Measurements from ENCODE around the gene LAD1.

The LAD1 gene

GRCh38 chr1:201335174-201335870 lies 63.8 kb downstream of the LAD1 start:
- no peak for DNase-seq (ENCODE audit: low read depth in 1 of 2, low spot score in 1 of 2)
- Histone ChIP-seq H3K27me3 (ENCODE audit: insufficient read depth, poor library complexity, severe bottlenecking) (no peaks in the 10 kb centered on the region), H3K4me3 (replicated peaks; ENCODE audit: insufficient read depth, low read length) (no peak overlapping the region), H3K27ac (replicated peaks) (no peak overlapping the region)
- TF ChIP-seq GABPA (IDR thresholded peaks at IDR 0.05; ENCODE audit: low read depth): no peak
- no peak for TF ChIP-seq CTCF (IDR thresholded peaks at IDR 0.05; ENCODE audit: insufficient read depth, low read length)
- TF ChIP-seq POLR2AphosphoS5 (IDR thresholded peaks at IDR 0.05; ENCODE audit: low read depth): no peak
- TF ChIP-seq REST (IDR thresholded peaks at IDR 0.05; ENCODE audit: insufficient replicate concordance, low read depth): no peak
- TF ChIP-seq SPI1 (IDR thresholded peaks at IDR 0.05; ENCODE audit: borderline replicate concordance, low read depth): no peak

DNA sequence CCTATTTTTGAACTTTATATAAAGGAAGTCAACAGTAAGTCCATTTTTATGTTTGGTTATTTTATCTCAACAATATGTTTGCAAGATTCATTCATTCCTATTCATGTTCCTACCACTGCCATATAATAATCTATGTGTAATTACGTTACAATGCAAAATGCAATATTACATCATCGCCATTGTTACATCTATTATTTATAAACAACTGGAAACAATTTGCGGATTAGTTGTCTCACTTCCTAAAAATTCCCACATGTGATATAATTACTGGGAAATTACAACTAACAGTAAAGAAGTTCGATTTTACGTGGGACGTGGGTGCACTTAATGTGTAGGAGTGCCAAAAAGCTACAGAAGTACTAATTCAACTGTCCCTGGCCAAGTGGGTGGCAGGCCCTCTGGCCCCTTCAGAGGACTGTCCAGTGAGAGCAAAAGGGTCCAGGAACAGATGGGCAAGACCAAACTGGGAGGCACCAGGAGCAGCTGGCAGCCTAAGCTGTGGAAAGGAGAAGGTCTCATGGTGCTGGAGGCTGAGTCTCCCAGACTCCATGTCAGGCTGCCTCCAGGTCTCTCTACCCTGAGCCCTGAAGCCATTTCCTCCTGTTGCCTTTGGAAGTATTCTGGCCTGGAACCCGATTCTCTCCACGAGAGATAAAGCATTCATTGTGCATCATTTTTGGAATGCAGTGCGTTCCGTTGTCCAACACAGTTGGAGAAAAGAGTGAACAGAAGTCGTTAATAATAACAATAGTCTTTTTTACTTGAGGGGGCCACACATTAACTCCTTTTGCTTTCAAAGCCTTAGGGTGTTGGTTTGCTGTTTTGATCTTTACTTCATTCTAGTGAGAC lies 64.6 kb downstream of the LAD1 start:
- no peak overlapping the region for H3K27ac ChIP-seq (replicated peaks)
- H3K27me3 ChIP-seq (ENCODE audit: insufficient read depth, poor library complexity, severe bottlenecking): no peaks in the 10 kb centered on the region
- TF ChIP-seq GABPA (IDR thresholded peaks at IDR 0.05; ENCODE audit: low read depth) (no peak), SPI1 (IDR thresholded peaks at IDR 0.05; ENCODE audit: borderline replicate concordance, low read depth) (no peak), REST (IDR thresholded peaks at IDR 0.05; ENCODE audit: insufficient replicate concordance, low read depth) (no peak), POLR2AphosphoS5 (IDR thresholded peaks at IDR 0.05; ENCODE audit: low read depth) (no peak), CTCF (IDR thresholded peaks at IDR 0.05; ENCODE audit: insufficient read depth, low read length) (no peak)
- no peak overlapping the region for H3K4me3 ChIP-seq (replicated peaks; ENCODE audit: insufficient read depth, low read length)
- DNase-seq (ENCODE audit: low read depth in 1 of 2, low spot score in 1 of 2): no peak

DNA sequence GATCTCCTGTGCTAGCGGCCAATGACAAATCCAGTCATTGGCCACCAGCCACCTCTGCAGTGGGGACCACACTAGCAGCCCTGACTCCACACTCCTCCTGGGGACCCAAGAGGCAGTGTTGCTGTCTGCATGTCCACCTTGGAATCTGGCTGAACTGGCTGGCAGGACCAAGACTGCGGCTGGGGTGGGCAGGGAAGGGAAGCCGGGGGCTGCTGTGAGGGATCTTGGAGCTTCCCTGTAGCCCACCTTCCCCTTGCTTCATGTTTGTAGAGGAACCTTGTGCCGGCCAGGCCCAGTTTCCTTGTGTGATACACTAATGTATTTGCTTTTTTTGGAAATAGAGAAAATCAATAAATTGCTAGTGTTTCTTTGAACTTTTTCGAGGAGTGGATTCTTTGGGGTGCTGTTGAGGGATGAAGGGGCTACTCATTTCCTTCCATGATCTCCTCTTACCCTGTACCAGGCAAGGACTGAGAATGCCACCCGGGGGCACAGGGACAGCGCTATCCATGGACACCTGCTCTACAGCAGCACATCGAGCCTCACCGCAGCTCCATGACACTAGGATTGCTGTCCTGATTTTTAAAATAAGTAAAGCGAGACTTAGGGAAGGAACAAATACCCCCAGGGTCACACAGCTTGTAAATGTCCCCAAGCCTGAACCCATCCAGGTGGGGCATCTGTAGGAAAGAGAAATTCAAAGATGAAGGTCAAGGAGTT lies 66.3 kb downstream of the LAD1 start:
- DNase-seq (ENCODE audit: low read depth in 1 of 2, low spot score in 1 of 2): no peak
- no peak for TF ChIP-seq GABPA (IDR thresholded peaks at IDR 0.05; ENCODE audit: low read depth)
- no peak for TF ChIP-seq CTCF (IDR thresholded peaks at IDR 0.05; ENCODE audit: insufficient read depth, low read length)
- TF ChIP-seq POLR2AphosphoS5 (IDR thresholded peaks at IDR 0.05; ENCODE audit: low read depth): no peak
- no peak for TF ChIP-seq REST (IDR thresholded peaks at IDR 0.05; ENCODE audit: insufficient replicate concordance, low read depth)
- no peak for TF ChIP-seq SPI1 (IDR thresholded peaks at IDR 0.05; ENCODE audit: borderline replicate concordance, low read depth)
- Histone ChIP-seq H3K4me3 (replicated peaks; ENCODE audit: insufficient read depth, low read length) (no peak overlapping the region), H3K27me3 (ENCODE audit: insufficient read depth, poor library complexity, severe bottlenecking) (no peaks in the 10 kb centered on the region), H3K27ac (replicated peaks) (no peak overlapping the region)
